GM19043 (cell line): ENCODE results near the gene CHMP1B.
"Not testable (repeated sequence)": the region's sequence is repeated elsewhere in the genome, so short reads cannot be mapped to it uniquely, and the experiment has no call there.

ENCODE experiments used
- ATAC-seq: cut with Tn5 transposase; IDR thresholded peaks from one replicate; pipeline ENCODE4 v1.9.1; 2021; ENCODE audit warnings: low read depth; ENCODE audit not compliant: unreplicated experiment

Gene CHMP1B

GRCh38 chr18:11866764-11867163 is 15.6 kb downstream of the CHMP1B start:
- no peak for ATAC-seq

- no peak for ATAC-seq
Observed at GRCh38 chr18:11868230-11868629, 17.0 kb downstream of the CHMP1B start.

- no peak for ATAC-seq
Observed at GRCh38 chr18:11871501-11871900, 20.3 kb downstream of the CHMP1B start.

- no peak for ATAC-seq
Observed at GRCh38 chr18:11872479-11873136, 21.4 kb downstream of the CHMP1B start.

- ATAC-seq: no peak
Observed at GRCh38 chr18:11873670-11874340, 22.6 kb downstream of the CHMP1B start.

GRCh38 chr18:11874676-11875075 is 23.5 kb downstream of the CHMP1B start:
- no peak for ATAC-seq

- ATAC-seq: no peak
Observed at GRCh38 chr18:11877497-11878135, 26.4 kb downstream of the CHMP1B start.

GRCh38 chr18:11880586-11881304 is 29.5 kb downstream of the CHMP1B start:
- no peak for ATAC-seq

GRCh38 chr18:11882636-11883035 is 31.4 kb downstream of the CHMP1B start:
- no peak for ATAC-seq

- ATAC-seq: peak; percentile 84
Observed at GRCh38 chr18:11883153-11883552, 31.9 kb downstream of the CHMP1B start.

GRCh38 chr18:11884396-11885030 is 33.3 kb downstream of the CHMP1B start:
- ATAC-seq: no peak

GRCh38 chr18:11885278-11885947 is 34.2 kb downstream of the CHMP1B start:
- no peak for ATAC-seq

GRCh38 chr18:11886577-11887110 is 35.4 kb downstream of the CHMP1B start:
- ATAC-seq: no peak

GRCh38 chr18:11887328-11888128 is 36.3 kb downstream of the CHMP1B start:
- no peak for ATAC-seq

GRCh38 chr18:11888726-11889125 is 37.5 kb downstream of the CHMP1B start:
- no peak for ATAC-seq

GRCh38 chr18:11889284-11889683 is 38.1 kb downstream of the CHMP1B start:
- no peak for ATAC-seq

- ATAC-seq: no peak
Observed at GRCh38 chr18:11891737-11892136, 40.5 kb downstream of the CHMP1B start.

- ATAC-seq: not testable (repeated sequence)
Observed at GRCh38 chr18:11892438-11892837, 41.2 kb downstream of the CHMP1B start.

- no peak for ATAC-seq
Observed at GRCh38 chr18:11897781-11898180, 46.6 kb downstream of the CHMP1B start.
